Measurements from ENCODE around the gene DLX5.

Gene DLX5

DNA sequence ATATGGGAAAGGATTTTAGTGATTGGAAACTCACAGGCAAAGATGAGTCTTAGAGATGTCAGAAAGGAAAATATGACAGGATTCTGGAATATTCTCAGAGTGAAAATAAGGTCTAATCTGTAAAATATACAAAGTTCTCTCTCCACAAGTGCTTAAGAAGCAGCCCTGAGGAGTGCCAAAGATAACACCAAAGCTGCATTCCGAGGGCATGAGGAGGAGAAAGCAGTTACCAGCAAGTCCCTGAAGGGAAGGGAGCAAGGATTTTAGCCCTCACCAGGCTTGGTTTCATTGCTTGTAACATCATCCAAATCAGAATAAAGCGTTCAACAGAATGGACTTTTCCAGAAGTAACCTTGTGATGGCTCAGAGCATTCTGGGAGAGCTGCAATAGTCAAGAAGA is 50.6 kb downstream of the DLX5 start:
- TF ChIP-seq Cebpa-rat (IDR thresholded peaks at IDR 0.05) = no peak

GRCh38 chr7:96970739-96971138 is 53.9 kb downstream of the DLX5 start:
- no peaks in the 10 kb centered on the region for H4K20me1 ChIP-seq
- H3K9ac ChIP-seq = no peak overlapping the region
- no peak overlapping the region for H3K27ac ChIP-seq
- H3K4me2 ChIP-seq = no peak overlapping the region
- no peaks in the 10 kb centered on the region for H3K36me3 ChIP-seq
- no peaks in the 10 kb centered on the region for H3K27me3 ChIP-seq
- no peaks in the 10 kb centered on the region for H3K4me1 ChIP-seq
- no peak for TF ChIP-seq Cebpa-rat (IDR thresholded peaks at IDR 0.05)
- H3K9me3 ChIP-seq = no peaks in the 10 kb centered on the region
- H3K4me3 ChIP-seq = no peak overlapping the region

More for the DNA sequence above, 50.6 kb downstream of the DLX5 start:
- H3K4me2 ChIP-seq = no peak overlapping the region
- H4K20me1 ChIP-seq = no peaks in the 10 kb centered on the region
- H3K27ac ChIP-seq = no peak overlapping the region
- no peak overlapping the region for H3K9ac ChIP-seq
- no peaks in the 10 kb centered on the region for H3K4me1 ChIP-seq
- H3K4me3 ChIP-seq = no peak overlapping the region
- no peaks in the 10 kb centered on the region for H3K27me3 ChIP-seq
- H3K9me3 ChIP-seq = no peaks in the 10 kb centered on the region
- H3K36me3 ChIP-seq = no peaks in the 10 kb centered on the region

Data from BLaER1 (cell line).